OCI-LY7 (cell line): ENCODE measurements around the gene NOVA2. TPM values are rescaled to one million over a fixed set of nuclear protein-coding genes. Genes with fewer than 3 reads are reported as not detected.

Experiments
- BruUV-seq: library from RNA; stranded (reverse); fragments of 400-500 nt; replicated peaks from 2 replicates; lab custom pipeline; 2021; lab: Mats Ljungman, UMichigan
- CTCF ChIA-PET: fragments of 300-600 bp; sonication (Branson Sonifier 250); formaldehyde crosslinking; loops from one replicate; lab custom pipeline; 2022; ENCODE audit warnings: antibody characterized with exemption; ENCODE audit not compliant: unreplicated experiment; lab: Charles Lee
- POLR2A ChIA-PET: fragments of 300-600 bp; sonication (Branson Sonifier 250); formaldehyde crosslinking; loops from one replicate; lab custom pipeline; 2022; ENCODE audit warnings: antibody characterized with exemption; lab: Charles Lee
- DNase-seq: peaks from one replicate; pipeline ENCODE4 v3.0.0-alpha.2; 2015; ENCODE audit warnings: low spot score
- H2AFZ ChIP-seq: fragments of 200-600 bp; sonication (generic), shearing (Covaris generic); 2 replicates; pipeline ENCODE4 v1.6.1; 2014; ENCODE audit warnings: mild to moderate bottlenecking, antibody characterized with exemption, low read length, moderate library complexity
- H3K27ac ChIP-seq: fragments of 200-600 bp; sonication (generic); 2 replicates; pipeline ENCODE4 v1.5.1; 2014; ENCODE audit warnings: mixed run types, low read depth, mild to moderate bottlenecking, moderate library complexity, low read length, inconsistent platforms; ENCODE audit not compliant: poor library complexity, severe bottlenecking
- H3K36me3 ChIP-seq: fragments of 200-600 bp; sonication (generic); 2 replicates; pipeline ENCODE4 v1.6.1; 2014; ENCODE audit warnings: mild to moderate bottlenecking, antibody characterized with exemption, low read length, moderate library complexity, mixed read lengths; ENCODE audit not compliant: insufficient read depth
- H3K4me1 ChIP-seq: fragments of 200-600 bp; sonication (generic); 2 replicates; pipeline ENCODE4 v1.5.1; 2014; ENCODE audit warnings: mild to moderate bottlenecking, low read length; ENCODE audit not compliant: insufficient read depth, poor library complexity, severe bottlenecking
- H3K4me2 ChIP-seq: fragments of 200-600 bp; sonication (generic); 2 replicates; pipeline ENCODE4 v1.6.1; 2014; ENCODE audit warnings: mild to moderate bottlenecking, low read length
- H3K4me3 ChIP-seq: fragments of 200-600 bp; sonication (generic); 2 replicates; pipeline ENCODE4 v1.5.1; 2014; ENCODE audit warnings: mild to moderate bottlenecking, low read depth, low read length; ENCODE audit not compliant: poor library complexity, severe bottlenecking
- H3K79me2 ChIP-seq: fragments of 200-600 bp; sonication (generic); 2 replicates; pipeline ENCODE4 v1.6.1; 2016; ENCODE audit warnings: low read depth, mild to moderate bottlenecking, low read length, moderate library complexity, mixed read lengths; ENCODE audit not compliant: insufficient read depth
- H3K9me2 ChIP-seq: fragments of 200-600 bp; sonication (generic); 2 replicates; pipeline ENCODE4 v1.6.1; 2016; ENCODE audit warnings: mild to moderate bottlenecking, low read length, mixed read lengths; ENCODE audit not compliant: insufficient read depth
- H3K9me3 ChIP-seq: fragments of 200-600 bp; sonication (generic); 2 replicates; pipeline ENCODE4 v1.6.1; 2014; ENCODE audit warnings: mild to moderate bottlenecking, mixed run types, low read length, mixed read lengths
- H4K20me1 ChIP-seq: fragments of 200-600 bp; sonication (generic); 2 replicates; pipeline ENCODE4 v1.6.1; 2014; ENCODE audit warnings: mild to moderate bottlenecking, antibody characterized with exemption, low read length, moderate library complexity, mixed read lengths; ENCODE audit not compliant: insufficient read depth
- EZH2phosphoT487 ChIP-seq: fragments of 200-600 bp; sonication (generic); IDR thresholded peaks from 2 replicates; pipeline ENCODE4 v1.6.1; 2018; ENCODE audit warnings: low read depth, borderline replicate concordance, mild to moderate bottlenecking, mixed run types, antibody characterized with exemption, low read length, moderate library complexity, mixed read lengths
- intact Hi-C: fragments of 100-400 bp; cut with micrococcal nuclease; formaldehyde crosslinking; loops from one replicate; pipeline ENCODE4 v1.10.0; 2022; ENCODE audit not compliant: unreplicated experiment
- total RNA-seq, 2 experiments: library from RNA; depleted of rRNA in 1 of 2; stranded (reverse); fragments of >200 nt in 1 of 2; shearing (Covaris generic) in 1 of 2; gene quantifications; 2 replicates each; pipeline ENCODE4 v1.2.3, GENCODE V29; 2014 to 2022
- TF ChIP-seq, protein P1 (sequence below): fragments of 200-600 bp; sonication (generic); conservative IDR thresholded peaks from 2 replicates; pipeline ENCODE4 v1.5.1; 2014; ENCODE audit warnings: mild to moderate bottlenecking, antibody characterized with exemption, low read length, moderate library complexity, mixed read lengths

NOVA2 gene
- total RNA-seq, 2 experiments from 2014 or later: 0.19 TPM; not detected in 1

DNA sequence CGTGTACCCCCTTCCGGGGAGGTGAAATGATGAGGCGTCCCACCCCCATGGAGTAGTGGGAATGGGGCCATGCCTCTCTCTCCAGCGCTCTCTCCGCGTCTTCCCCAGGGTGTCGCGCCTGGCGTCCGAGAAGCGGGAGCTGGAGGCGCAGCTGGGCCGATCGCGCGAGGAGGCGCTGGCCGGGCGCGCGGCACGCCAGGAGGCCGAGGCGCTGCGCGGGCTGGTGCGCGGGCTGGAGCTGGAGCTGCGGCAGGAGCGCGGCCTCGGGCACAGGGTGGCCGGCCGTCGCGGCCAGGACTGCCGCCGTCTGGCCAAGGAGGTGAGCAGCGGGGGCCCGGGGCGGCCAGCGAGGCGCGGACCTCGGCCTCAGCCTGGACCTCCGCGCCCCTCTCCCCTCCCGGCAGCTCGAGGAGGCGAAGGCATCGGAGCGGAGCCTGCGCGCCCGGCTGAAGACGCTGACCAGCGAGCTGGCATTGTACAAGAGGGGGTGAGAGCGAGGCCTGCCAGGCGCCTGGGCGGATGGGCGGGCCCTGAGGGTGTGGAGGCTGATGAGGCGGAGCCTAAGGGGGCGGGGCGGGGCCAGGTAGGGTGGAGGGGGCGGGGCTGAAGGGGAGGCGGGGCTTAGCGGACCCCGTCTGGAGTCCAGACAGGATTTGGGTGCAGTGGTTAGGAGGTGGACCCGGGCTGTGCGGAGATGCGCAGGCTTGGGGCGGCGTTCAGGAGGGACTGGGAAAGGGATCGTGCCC is 41.4 kb upstream of the NOVA2 start:
- Histone ChIP-seq H3K4me3 (no peak overlapping the region), H3K27ac (no peak overlapping the region), H2AFZ (no peak overlapping the region), H3K79me2 (no peaks in the 10 kb centered on the region), H3K4me2 (no peak overlapping the region), H3K36me3 (peaks cover 2% of the 10 kb centered on the region; the same call in 1 of the 2 replicates), H3K9me2 (no peaks in the 10 kb centered on the region), H3K4me1 (peaks cover 13% of the 10 kb centered on the region), H4K20me1 (no peaks in the 10 kb centered on the region), H3K9me3 (no peaks in the 10 kb centered on the region)
- DNase-seq: peak; percentile 38
- no TSS peak for BruUV-seq
- ChIA-PET CTCF (no interaction called here), POLR2A (no interaction called here)
- TF ChIP-seq EZH2phosphoT487: no peak
- TF ChIP-seq, protein P1, sequence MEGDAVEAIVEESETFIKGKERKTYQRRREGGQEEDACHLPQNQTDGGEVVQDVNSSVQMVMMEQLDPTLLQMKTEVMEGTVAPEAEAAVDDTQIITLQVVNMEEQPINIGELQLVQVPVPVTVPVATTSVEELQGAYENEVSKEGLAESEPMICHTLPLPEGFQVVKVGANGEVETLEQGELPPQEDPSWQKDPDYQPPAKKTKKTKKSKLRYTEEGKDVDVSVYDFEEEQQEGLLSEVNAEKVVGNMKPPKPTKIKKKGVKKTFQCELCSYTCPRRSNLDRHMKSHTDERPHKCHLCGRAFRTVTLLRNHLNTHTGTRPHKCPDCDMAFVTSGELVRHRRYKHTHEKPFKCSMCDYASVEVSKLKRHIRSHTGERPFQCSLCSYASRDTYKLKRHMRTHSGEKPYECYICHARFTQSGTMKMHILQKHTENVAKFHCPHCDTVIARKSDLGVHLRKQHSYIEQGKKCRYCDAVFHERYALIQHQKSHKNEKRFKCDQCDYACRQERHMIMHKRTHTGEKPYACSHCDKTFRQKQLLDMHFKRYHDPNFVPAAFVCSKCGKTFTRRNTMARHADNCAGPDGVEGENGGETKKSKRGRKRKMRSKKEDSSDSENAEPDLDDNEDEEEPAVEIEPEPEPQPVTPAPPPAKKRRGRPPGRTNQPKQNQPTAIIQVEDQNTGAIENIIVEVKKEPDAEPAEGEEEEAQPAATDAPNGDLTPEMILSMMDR: no peak
- intact Hi-C loops: no loop called here

DNA sequence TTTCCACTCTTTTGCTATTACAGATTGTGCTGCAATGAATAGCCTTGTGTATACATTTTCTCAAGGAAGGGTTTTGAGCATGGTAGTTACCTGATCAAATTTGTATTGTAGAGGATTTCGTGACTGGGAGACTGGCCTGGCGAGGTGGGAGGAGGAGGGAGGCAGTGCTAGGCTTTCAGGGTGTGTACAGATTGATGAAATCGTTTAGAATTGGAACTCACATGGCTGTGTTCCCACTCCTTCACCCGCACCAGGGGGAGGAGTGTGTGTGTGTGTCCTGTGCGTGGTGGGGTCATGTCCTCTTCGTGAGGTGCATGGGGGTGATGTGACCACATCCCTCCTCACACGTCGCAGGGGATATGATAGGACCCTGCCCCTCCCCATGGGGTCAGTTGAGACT is 40.9 kb upstream of the NOVA2 start:
- Histone ChIP-seq H2AFZ (no peak overlapping the region), H3K4me1 (peaks cover 13% of the 10 kb centered on the region), H4K20me1 (no peaks in the 10 kb centered on the region), H3K36me3 (peaks cover 2% of the 10 kb centered on the region; the same call in 1 of the 2 replicates), H3K79me2 (no peaks in the 10 kb centered on the region), H3K4me3 (no peak overlapping the region), H3K4me2 (no peak overlapping the region), H3K9me3 (no peaks in the 10 kb centered on the region), H3K27ac (no peak overlapping the region), H3K9me2 (no peaks in the 10 kb centered on the region)
- intact Hi-C loops: no loop called here
- no TSS peak for BruUV-seq
- no peak for DNase-seq
- ChIA-PET CTCF (no interaction called here), POLR2A (no interaction called here)
- TF ChIP-seq, protein P1: no peak
- TF ChIP-seq EZH2phosphoT487: no peak
